Cardiac septum (tissue), 1 donor: ENCODE results near the gene TRAF3IP3. TPM values are rescaled to one million over a fixed set of nuclear protein-coding genes. Genes with fewer than 3 reads are reported as not detected.

Source experiments
- DNase-seq: peaks from one replicate; pipeline ENCODE4 v3.0.0-alpha.2; 2020; ENCODE audit warnings: low spot score
- intact Hi-C: fragments of 100-400 bp; cut with DNase I; formaldehyde crosslinking; loops from one replicate; pipeline ENCODE4 v1.14.0; 2022
- total RNA-seq: library from RNA; stranded (reverse); fragmentation: NEBNext Ultra II Directional; extraction: Animal tissue kit (Norgen Biotek cat#: 25700); gene quantifications from one replicate; pipeline ENCODE4 v1.2.1, GENCODE V29; 2021
- donor health status: DM: no; HTN: no; CAD: no.

The TRAF3IP3 gene
- total RNA-seq, 1 donor from 2014 or later = 1.00 TPM

DNA sequence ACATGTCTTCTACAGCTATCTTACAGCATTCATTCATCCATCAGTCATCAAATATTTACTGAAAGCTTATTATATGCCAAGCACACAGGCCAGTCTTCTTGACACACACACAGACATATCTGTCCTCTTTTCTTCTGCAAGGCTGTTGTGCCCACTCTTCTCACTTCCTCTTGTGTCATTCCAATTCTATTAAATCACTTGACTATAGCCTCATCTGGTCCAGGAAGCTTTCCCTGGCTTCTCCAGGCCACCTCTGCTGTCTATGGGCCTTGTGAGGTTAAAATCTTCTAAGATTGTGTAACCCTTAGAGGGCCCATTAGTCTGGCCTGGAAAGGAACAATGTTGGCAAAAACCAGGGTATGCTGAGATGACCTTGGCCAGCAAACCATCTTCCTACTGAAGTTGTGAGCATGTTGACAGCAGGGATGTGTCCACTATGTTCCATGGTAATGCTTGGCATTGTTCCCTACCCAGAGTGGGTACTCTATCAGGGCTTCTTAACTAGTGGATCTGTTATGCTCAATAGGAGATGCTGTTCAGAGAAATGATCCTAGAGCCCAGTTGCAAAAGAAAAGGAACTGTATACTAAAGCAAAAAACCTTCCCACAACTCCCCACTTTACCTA, 5.3 kb downstream of the TRAF3IP3 start:
- intact Hi-C loops = no loop called here
- no peak for DNase-seq

DNA sequence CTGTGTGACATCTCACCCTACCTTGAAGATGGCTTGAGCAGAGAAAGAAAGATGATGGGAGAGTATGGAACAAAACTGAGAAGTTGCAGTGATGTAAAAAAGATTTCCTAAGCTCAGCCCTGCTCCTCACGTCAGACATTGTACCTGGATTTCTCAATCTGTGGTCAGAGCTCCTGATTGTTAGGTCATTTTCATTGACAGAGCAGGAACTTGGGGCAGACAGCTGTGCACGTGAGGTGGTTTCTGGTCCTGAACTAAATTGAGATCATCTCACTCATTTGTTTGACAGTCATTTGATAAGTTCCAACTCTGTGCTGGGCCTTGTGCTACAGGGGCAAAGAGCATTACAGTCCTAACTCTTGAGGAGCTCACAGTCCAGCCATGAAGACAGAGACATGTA, 10.2 kb downstream of the TRAF3IP3 start:
- intact Hi-C loops = loop anchor here (5.0 kb wide), 1 partner anchor 61 kb away; the partner anchor contains the start of gene UTP25
- DNase-seq = peak; percentile 75

DNA sequence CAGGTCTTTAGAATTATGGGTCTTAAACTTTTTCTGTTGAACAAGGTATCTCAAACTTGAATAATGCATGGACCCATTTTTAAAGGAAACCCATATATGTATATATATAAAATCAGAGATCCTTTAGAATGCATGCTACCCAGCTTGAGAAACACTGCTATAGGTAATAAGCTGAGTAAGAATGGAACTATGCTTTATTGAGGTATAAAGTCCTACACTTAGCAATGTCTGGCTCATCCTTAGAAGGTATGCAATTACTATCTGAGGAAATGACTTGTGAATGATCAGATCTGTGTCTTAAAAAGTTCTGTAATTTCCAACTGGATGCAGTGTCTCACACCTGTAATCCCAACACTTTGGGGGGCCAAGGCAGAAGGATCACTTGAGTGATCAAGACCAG, 11.2 kb downstream of the TRAF3IP3 start:
- DNase-seq = no peak
- intact Hi-C loops = loop anchor here (5.0 kb wide), 1 partner anchor 60 kb away; the partner anchor contains the start of gene UTP25

DNA sequence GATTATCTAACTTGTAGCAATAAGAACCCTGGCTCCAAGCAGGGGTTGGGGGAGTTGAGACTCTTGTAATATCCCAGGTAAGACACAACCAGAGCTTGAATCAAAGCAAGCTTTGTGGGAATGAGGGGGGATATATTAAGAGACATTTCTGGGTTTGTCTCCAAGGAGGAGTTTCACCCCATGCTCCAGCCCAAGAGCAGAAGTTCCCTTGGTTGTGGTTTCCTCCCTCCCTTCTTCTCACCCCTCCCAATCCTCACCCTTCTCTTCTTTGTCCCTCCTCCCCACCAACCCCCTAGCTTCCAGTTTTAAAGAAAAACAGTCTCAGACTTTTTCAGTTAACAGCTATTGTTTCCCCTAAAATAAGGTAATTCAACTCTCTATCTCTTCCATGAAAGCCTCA, 11.9 kb downstream of the TRAF3IP3 start:
- intact Hi-C loops = loop anchor here (5.0 kb wide), 1 partner anchor 60 kb away; the partner anchor contains the start of gene UTP25

DNA sequence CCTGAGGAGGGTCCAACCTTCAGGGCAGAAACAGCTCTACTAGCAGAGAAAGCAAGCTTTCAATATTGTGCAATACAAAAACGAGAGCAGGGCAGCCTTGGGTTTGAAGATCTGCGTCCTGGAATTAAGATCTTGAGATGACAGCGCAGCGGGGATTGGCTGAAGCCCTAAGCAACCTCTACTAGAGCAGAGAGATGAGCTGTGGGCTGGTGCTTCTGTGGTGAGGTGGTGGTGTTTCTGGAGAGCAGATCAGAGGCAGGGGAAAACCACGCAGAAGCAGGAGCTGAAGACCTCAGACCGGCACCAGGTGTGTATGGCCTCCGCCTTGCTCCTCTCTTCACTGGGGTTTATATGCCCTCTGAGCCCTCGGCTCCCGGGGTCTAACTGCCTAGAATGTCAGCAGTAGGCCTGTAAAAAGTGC, 12.5 kb downstream of the TRAF3IP3 start:
- DNase-seq = no peak
- intact Hi-C loops = loop anchor here (5.0 kb wide), 1 partner anchor 59 kb away; the partner anchor contains the start of gene UTP25

More for the DNA sequence above, 11.9 kb downstream of the TRAF3IP3 start:
- DNase-seq = no peak

DNA sequence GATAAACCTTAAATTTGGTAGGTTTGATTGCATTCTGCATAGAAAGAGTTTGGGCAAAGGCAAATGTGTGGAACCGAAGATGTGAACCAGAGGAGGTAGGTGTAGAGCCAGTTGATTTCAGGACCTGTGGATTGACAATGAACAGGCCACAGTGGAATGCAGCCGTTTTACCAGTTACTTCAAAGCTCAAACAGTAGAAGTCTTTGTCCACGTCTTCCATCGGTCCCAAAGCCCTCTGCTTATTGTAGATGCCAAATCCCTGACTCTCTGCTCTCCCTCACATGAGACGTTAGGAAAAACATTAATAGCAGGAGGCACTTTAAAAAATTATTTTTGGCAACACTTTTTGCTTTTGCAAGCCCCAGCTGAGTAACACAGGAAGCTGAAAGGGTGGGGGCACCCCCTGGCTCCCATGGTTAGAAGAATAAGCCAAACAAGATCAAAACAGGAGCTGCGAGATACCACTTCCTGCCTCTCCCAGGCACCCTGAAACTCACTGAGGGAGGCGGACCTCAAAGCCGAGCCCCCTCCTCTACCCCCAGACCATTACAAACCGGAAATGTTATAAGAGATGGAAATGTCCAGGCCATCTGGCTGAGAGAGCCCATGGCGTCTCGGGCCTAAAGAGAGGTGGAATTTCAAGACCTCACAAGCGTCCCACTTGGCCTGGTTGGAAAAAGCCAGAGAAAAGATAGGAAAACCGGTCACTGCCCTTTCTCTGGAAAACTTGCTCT, 13.5 kb downstream of the TRAF3IP3 start:
- intact Hi-C loops = loop anchor here (5.0 kb wide), 1 partner anchor 58 kb away; the partner anchor contains the start of gene UTP25
- DNase-seq = peak; percentile 90

DNA sequence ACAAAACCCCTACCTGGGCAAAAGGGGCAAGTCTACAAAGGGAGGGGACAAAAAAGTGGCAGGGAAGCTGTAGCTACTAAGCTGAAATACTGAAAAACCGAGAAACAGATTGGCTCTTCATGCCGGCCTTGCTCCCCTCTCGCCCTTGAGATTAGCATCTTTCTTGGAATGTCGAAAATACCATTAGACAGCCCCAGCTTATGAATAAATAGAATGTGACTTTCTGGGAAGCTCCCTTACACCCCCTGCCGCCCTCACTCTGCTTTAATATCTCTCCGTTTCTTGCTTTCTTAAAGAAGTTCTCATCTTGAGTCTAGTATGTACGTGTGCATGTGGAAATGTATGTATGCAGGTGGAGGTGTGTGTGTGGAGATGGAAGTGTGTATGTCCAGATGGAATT, 14.1 kb downstream of the TRAF3IP3 start:
- intact Hi-C loops = loop anchor here (5.0 kb wide), 1 partner anchor 57 kb away; the partner anchor contains the start of gene UTP25

DNA sequence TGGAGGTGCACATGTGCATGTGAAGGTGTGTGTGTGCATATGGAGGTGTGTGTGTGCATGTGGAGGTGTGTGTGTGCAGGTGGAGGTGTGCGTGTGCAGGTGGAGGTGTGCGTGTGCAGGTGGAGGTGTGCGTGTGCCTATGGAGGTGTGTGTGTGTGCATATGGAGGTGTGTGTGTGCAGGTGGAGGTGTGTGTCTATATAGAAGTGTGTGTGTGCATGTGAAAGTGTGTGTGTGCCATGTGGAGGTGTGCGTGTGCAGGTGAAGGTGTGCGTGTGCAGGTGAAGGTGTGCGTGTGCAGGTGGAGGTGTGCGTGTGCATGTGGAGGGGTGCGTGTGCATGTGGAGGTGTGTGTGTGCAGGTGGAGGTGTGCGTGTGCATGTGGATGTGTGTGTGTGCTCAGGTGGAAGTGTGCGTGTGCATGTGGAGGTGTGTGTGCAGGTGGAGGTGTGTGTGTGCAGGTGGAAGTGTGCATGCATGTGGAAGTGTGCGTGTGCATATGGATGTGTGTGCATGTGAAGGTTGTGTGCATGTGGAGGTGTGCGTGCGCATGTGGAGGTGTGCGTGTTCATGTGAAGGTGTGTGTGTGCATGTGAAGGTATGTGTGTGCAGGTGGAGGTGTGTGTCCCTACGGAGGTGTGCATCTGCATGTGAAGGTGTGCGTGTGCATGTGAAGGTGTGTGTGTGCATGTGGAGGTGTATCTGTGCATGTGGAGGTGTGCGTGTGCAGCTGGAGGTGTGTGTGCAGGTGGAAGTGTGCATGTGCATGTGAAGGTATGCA, 15.0 kb downstream of the TRAF3IP3 start:
- DNase-seq = no peak
- intact Hi-C loops = no loop called here

More for the DNA sequence above, 14.1 kb downstream of the TRAF3IP3 start:
- no peak for DNase-seq

DNA sequence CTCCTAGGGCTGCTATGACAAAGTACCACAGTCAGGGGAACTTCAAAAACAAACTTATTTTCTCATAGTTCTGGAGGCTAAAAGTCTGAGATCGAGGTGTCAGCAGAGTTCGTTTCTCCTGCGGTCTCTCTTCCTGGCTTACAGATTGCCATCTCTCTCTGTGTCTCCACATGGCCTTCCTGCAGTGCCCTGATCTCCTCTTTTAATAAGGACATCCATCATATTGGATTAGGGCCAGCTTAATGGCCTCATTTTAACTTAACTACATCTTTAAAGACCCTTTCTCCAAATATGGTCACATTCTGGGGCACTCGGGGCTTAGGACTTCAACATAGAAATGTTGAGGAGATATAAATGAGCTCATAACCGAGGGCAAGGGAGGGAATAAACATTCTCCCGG, 16.3 kb downstream of the TRAF3IP3 start:
- intact Hi-C loops = no loop called here
- no peak for DNase-seq

DNA sequence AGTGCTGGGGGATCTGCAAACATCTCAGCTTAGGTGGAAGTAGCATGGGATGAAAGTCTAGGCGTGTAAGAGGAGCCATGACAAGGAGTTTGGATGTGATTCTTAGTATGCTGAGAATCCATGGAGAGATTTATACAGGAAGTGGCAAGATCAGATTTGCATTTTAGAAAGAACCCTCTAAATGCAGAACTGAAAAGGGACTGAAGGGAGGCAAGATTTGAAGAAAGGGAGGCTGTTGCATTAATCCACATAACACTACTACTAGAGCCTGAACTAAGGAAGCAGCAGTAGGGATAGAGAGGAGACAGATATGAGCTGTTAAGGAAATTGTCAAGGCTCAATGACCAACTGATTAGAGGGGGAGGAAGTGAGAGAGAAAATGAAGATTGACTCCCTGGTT, 18.7 kb downstream of the TRAF3IP3 start:
- no peak for DNase-seq
- intact Hi-C loops = no loop called here

DNA sequence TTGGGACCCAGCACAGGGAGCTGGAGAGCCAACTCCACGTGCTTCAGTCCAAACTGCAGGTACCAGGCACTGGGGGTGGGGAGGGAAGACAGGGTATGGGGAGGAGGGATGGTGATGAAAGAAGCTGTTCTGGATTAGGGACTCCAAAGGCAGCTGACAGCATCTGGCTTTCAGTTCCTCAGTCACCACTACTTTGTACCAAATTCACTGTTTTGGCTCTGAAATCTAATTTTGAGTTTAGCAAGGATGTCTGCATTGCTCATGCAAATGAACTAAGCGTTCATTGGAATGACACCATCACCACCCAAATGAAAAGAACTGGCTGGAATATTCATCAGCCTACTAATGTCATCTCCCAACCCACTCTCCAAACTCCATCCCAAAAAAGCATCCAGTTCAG, 19.8 kb downstream of the TRAF3IP3 start:
- intact Hi-C loops = no loop called here
- DNase-seq = no peak

DNA sequence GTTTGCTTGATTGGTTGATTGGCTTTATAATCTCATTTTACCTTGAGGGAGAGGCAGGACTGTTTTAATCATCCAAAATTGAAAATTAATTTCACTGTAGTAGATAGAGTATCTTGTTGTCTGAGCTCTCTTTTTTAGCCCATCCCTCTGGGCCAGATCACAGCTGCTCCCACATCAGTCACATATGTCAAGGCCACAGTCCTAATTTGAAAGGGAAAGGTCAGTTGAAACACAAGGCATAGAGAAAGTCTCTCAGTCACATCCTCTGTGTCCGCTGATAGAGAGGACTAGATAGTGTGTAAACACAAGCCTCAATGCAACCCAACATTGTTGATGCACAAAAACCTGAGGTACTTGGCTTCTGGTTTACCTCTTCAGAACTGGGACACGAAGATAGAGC, 21.7 kb downstream of the TRAF3IP3 start:
- no peak for DNase-seq
- intact Hi-C loops = no loop called here

DNA sequence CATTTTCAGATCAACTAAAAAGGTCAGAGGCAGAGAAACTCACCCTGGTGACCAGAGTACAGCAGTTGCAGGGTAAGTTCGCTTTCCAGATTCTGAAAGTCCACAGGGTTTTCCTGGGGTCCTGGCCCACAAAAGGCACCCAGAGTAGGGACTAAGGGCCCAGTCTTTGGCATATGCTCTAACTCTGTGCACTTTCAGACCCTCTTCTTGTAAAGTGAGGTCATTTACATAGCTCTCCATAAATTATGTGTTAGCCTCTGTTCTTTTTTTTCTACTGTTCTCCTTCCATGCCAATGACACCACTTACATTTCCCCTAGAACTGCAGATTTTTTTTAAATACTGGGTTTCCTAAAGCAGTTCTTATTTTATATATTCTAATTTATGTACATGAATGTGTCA, 22.2 kb downstream of the TRAF3IP3 start:
- intact Hi-C loops = no loop called here
- no peak for DNase-seq

DNA sequence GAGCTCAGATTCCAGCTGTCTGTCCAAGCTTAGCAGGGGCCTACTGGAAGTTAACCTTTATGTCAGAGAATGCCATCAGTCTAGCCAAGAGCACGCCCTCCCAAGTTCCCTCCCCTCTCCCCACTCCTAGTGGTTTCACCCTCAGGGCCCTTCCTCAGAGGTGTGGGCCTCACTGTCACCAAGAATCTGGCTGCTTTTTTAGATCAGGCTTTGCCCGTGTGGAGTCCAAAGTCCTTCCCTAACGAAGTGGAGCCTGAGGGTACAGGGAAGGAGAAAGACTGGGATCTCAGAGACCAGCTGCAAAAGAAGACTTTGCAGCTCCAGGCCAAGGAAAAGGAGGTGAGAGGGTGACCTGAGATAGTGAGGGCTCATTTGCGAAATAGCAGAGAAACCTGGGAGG, 24.4 kb downstream of the TRAF3IP3 start:
- intact Hi-C loops = no loop called here
- no peak for DNase-seq

DNA sequence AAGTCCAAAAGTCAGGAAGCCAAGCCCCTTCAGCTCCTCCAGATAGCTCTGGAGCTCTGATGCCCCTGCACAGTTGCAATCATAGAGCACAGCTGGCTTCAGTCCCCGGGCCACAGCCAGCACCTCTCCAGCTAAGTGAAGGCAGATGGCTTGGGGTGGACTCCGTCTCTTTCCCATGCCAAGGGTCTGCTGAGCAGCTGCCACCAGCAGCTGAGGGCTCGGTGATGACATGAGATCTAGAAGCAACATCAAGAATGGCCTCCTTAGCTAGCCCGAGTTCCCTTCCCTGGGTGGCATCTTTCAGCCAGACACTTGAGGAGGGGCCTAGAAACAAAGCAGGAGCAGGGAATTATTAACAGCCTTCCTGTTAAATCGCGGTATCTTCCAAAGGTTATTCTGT, 27.5 kb downstream of the TRAF3IP3 start:
- intact Hi-C loops = no loop called here
- no peak for DNase-seq

DNA sequence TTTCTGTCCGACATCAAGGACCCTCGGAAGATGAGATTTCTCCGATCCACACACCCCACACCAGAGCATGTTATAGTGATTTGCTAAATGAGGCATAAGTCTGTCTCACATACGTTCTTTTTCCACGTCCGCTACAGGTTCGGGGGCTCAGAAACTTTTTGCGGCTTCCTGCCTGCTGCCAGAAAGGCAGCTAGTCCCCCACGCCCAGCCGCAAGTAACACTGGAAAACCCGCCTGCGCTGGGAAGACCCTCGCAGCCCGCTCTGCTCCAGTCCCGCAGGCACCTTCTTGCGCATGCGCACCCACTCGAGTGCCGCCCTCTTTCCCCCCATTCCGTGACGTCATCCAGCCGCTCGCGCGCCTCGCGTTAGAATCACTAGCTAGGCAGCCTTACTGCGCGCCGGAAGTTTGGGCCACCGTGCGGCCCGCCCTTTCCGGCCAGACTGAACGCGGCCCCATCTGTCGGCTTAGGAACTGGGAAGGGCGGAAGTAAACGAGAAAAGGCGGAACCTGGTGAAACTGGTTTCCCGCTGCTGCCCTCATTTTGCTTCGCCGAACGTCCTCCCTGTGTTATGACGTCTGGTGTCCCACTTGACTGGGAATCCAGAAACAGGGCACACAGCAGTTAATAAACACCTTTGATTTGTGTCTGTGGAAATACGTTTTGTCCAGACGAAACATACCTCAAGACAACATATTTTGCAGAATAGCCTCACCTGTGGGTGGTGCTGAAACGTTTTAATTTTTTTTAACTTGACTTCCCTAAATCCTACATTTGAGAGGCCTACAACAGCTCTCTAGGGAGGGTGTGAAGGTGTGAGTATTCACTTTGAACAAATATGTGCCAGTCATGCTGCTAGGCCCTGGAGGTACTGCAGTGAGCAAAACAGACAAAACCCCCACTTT, 28.7 kb downstream of the TRAF3IP3 start, which contains the start of gene C1orf74:
TSS of gene C1orf74 (minus strand) at position 295 of the 905 bp plus-strand sequence. CDS start 925 bp downstream, outside the sequence.
- peak; percentile 100 for DNase-seq
- intact Hi-C loops = loop anchor here (1.0 kb wide), 1 partner anchor 44 kb away; no protein-coding TSS in a partner anchor

DNA sequence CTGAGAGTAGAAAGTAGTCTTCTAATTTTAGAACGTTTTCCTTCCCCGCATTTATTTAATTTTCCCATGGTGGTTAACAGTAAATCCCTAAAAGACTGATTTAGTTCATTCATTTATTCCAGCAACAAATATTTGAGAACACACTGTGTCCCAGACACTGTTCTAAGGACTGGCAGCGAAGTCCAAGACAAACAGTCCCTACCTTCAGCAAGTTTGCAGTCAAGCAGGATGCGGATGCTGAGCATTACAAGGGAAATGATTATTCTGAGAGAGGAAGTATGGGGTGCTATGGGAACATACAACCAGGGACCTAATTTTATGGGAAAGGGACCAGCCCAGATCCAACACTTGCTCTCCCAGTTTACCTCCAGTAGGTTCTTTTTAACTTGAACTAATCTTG, 29.7 kb downstream of the TRAF3IP3 start:
- DNase-seq = no peak
- intact Hi-C loops = no loop called here

DNA sequence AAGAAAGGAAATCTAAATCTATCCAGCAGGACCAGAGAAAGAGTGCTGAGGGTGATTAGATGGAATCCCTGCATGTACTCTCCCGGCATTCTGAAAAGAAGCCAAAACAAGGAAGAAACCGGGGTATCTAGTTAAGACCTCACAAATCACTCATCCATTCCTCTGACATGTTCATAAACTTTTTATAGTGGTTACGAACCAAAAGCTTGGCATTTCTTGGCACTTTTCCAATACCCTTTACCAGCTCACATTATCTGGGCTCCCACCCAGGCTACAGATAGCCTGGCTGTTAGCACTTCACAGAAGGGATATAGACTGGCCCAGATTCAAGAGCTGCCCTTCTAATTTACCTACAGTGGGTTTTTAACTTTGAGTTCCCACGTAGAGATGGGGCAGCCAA, 30.3 kb downstream of the TRAF3IP3 start:
- intact Hi-C loops = no loop called here
- no peak for DNase-seq

DNA sequence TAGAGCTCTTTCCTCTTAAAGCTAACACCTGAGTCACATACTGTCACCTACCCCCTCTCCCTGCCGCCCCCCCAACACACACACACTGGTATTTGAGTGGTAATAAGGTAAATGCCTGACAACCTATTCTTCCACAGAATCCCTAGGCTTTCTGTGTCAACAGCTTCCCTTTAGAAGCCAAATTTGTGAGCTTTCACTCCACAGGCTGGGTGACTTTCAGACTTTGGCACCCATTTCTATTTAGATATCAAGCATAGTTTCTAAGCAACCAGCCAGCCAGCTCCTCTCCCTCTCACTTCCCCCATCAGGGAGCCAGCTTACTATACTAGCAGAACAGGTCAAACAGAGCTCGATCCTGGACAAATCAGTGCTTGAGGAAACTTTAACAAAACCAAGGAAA, 31.7 kb downstream of the TRAF3IP3 start:
- intact Hi-C loops = no loop called here
- DNase-seq = no peak
